HEK293 (cell line): ENCODE data around the gene SQOR.

Source experiments
- CTCF ChIA-PET: fragments of 350-600 bp; formaldehyde crosslinking; extraction: SDS; loops from one replicate; lab custom pipeline; 2021; ENCODE audit warnings: antibody characterized with exemption; lab: Yijun Ruan, JAX
- POLR2A ChIA-PET: fragments of 300-600 bp; formaldehyde crosslinking; extraction: SDS; loops from one replicate; lab custom pipeline; 2020; ENCODE audit warnings: antibody characterized with exemption, inconsistent platforms; lab: Yijun Ruan, JAX
- H3K27ac ChIP-seq: fragments of 200-500 bp; sonication (Bioruptor generic); 2 replicates; pipeline ENCODE4 v1.5.1; 2014; ENCODE audit warnings: low read depth, low read length, control low read depth, inconsistent platforms; ENCODE audit errors: extremely low read depth
- H3K36me3 ChIP-seq, 2 experiments: fragments of 200-500 bp in 1 of 2; sonication (Bioruptor generic) in 1 of 2; 1 replicate in 1 of 2; 2 replicates in 1 of 2; pipeline ENCODE4 v1.5.1; 2014 to 2017; ENCODE audit warnings: inconsistent platforms in 2 of 2, low read length in 2 of 2; ENCODE audit not compliant: control insufficient read depth in 2 of 2, insufficient read depth in 1 of 2
- H3K4me1 ChIP-seq: fragments of 200-500 bp; sonication (Bioruptor generic); 2 replicates; pipeline ENCODE4 v1.5.1; 2014; ENCODE audit warnings: mild to moderate bottlenecking, low read length, inconsistent platforms; ENCODE audit not compliant: control insufficient read depth, insufficient read depth
- H3K4me3 ChIP-seq: 2 replicates; pipeline ENCODE4 v1.5.1; 2011; ENCODE audit warnings: low read depth, mild to moderate bottlenecking, control low read depth, low read length, moderate library complexity
- H3K9me3 ChIP-seq: fragments of 200-500 bp; sonication (Bioruptor generic); 2 replicates; pipeline ENCODE4 v1.5.1; 2014; ENCODE audit warnings: low read depth, low read length, inconsistent platforms; ENCODE audit not compliant: control insufficient read depth, insufficient read depth
- EGR2 ChIP-seq: fragments of 450-650 bp; formaldehyde crosslinking; IDR thresholded peaks from 2 replicates; pipeline ENCODE4 v1.5.1; 2016; ENCODE audit warnings: low read depth, missing biosample characterization, missing genetic modification characterization
- GLI2 ChIP-seq: fragments of 450-650 bp; formaldehyde crosslinking; IDR thresholded peaks from 2 replicates; pipeline ENCODE4; 2017; ENCODE audit warnings: missing biosample characterization, missing genetic modification characterization, low read depth, borderline replicate concordance
- HOXC10 ChIP-seq: sonication (generic); formaldehyde crosslinking; IDR thresholded peaks from 2 replicates; pipeline ENCODE4 v1.8.1; 2023; ENCODE audit warnings: mild to moderate bottlenecking, missing genetic modification reagents
- KLF1 ChIP-seq: fragments of 450-650 bp; formaldehyde crosslinking; IDR thresholded peaks from 2 replicates; pipeline ENCODE4 v1.5.1; 2016; ENCODE audit warnings: missing biosample characterization, missing genetic modification characterization
- PRDM1 ChIP-seq: fragments of 450-650 bp; formaldehyde crosslinking; IDR thresholded peaks from 2 replicates; pipeline ENCODE4; 2016; ENCODE audit warnings: missing biosample characterization, missing genetic modification characterization
- SALL2 ChIP-seq: fragments of 450-650 bp; formaldehyde crosslinking; IDR thresholded peaks from 2 replicates; pipeline ENCODE4 v1.5.0; 2017; ENCODE audit warnings: missing biosample characterization, mild to moderate bottlenecking, missing genetic modification characterization, borderline replicate concordance
- ZBTB6 ChIP-seq: fragments of 450-650 bp; formaldehyde crosslinking; IDR thresholded peaks from 2 replicates; pipeline ENCODE4 v1.5.1; 2017; ENCODE audit warnings: missing biosample characterization, missing genetic modification characterization
- ZEB2 ChIP-seq: fragments of 450-650 bp; formaldehyde crosslinking; IDR thresholded peaks from 2 replicates; pipeline ENCODE4 v1.5.1; 2016; ENCODE audit warnings: missing biosample characterization, missing genetic modification characterization
- ZNF184 ChIP-seq: fragments of 450-650 bp; IDR thresholded peaks from 2 replicates; pipeline ENCODE4 v1.5.1; 2018; ENCODE audit warnings: missing biosample characterization, mild to moderate bottlenecking, missing genetic modification characterization
- ZNF211 ChIP-seq: fragments of 450-650 bp; formaldehyde crosslinking; IDR thresholded peaks from 2 replicates; pipeline ENCODE4 v1.5.1; 2016; ENCODE audit warnings: low read depth, missing biosample characterization, missing genetic modification characterization
- ZNF221 ChIP-seq: fragments of 450-650 bp; formaldehyde crosslinking; IDR thresholded peaks from 2 replicates; pipeline ENCODE4 v1.5.1; 2017; ENCODE audit warnings: missing biosample characterization, missing genetic modification characterization, borderline replicate concordance
- ZNF433 ChIP-seq: fragments of 450-650 bp; formaldehyde crosslinking; IDR thresholded peaks from 2 replicates; pipeline ENCODE4 v1.5.1; 2016; ENCODE audit warnings: missing biosample characterization, missing genetic modification characterization, low read depth
- ZNF48 ChIP-seq: fragments of 450-650 bp; formaldehyde crosslinking; IDR thresholded peaks from 2 replicates; pipeline ENCODE4 v1.5.1; 2016; ENCODE audit warnings: missing biosample characterization, missing genetic modification characterization
- ZNF596 ChIP-seq: fragments of 450-650 bp; IDR thresholded peaks from 2 replicates; pipeline ENCODE4 v1.5.0; 2018; ENCODE audit warnings: missing biosample characterization, mild to moderate bottlenecking, missing genetic modification characterization, moderate library complexity
- ZNF621 ChIP-seq: fragments of 450-650 bp; formaldehyde crosslinking; IDR thresholded peaks from 2 replicates; pipeline ENCODE4 v1.5.1; 2017; ENCODE audit warnings: missing biosample characterization, missing genetic modification characterization
- ZNF654 ChIP-seq: fragments of 450-650 bp; formaldehyde crosslinking; IDR thresholded peaks from 2 replicates; pipeline ENCODE4 v1.5.1; 2016; ENCODE audit warnings: low read depth, missing biosample characterization, missing genetic modification characterization
- ZNF76 ChIP-seq: fragments of 450-650 bp; formaldehyde crosslinking; IDR thresholded peaks from 2 replicates; pipeline ENCODE4; 2016; ENCODE audit warnings: low read depth, missing biosample characterization, missing genetic modification characterization, borderline replicate concordance

SQOR gene

GRCh38 chr15:45715528-45715927 is 80.7 kb downstream of the SQOR start:
- no peak overlapping the region for H3K4me3 ChIP-seq

GRCh38 chr15:45719490-45719889 is 84.7 kb downstream of the SQOR start:
- H3K27ac ChIP-seq, result no peak overlapping the region
- TF ChIP-seq GLI2 (tag by site-specific recombination) (no peak), KLF1 (tag by site-specific recombination) (no peak), ZNF596 (tag by site-specific recombination) (no peak), PRDM1 (tag by site-specific recombination) (no peak), ZNF221 (no peak), ZNF433 (tag by site-specific recombination) (no peak), ZNF184 (tag by site-specific recombination) (no peak), SALL2 (tag by site-specific recombination) (no peak), EGR2 (tag by site-specific recombination) (no peak), ZNF48 (tag by site-specific recombination) (no peak), ZBTB6 (tag by site-specific recombination) (no peak)
- CTCF ChIA-PET, result interaction anchor here (0.6 kb wide), 1 partner anchor 85 kb away, joined by 3 read pairs; no protein-coding TSS in a partner anchor
- H3K9me3 ChIP-seq, result no peaks in the 10 kb centered on the region
- no peak overlapping the region for H3K4me3 ChIP-seq
- POLR2A ChIA-PET, result no interaction called here
- no peaks in the 10 kb centered on the region for H3K36me3 ChIP-seq
- no peaks in the 10 kb centered on the region for H3K4me1 ChIP-seq

More at GRCh38 chr15:45715528-45715927, 80.7 kb downstream of the SQOR start:
- no peaks in the 10 kb centered on the region for H3K4me1 ChIP-seq
- TF ChIP-seq ZNF654 (tag by site-specific recombination) (peak; percentile 29; the same call in 1 of the 2 replicates), ZNF621 (tag by site-specific recombination) (no peak)
- TF ChIP-seq, all 188 proteins: peak for 1
- ChIA-PET POLR2A (no interaction called here), CTCF (interaction anchor here (0.5 to 2.5 kb wide), 11 partner anchors 9 to 467 kb away, joined by 3 to 26 read pairs (median 5); no protein-coding TSS in a partner anchor)
- Histone ChIP-seq H3K27ac (no peak overlapping the region), H3K36me3 (no peaks in the 10 kb centered on the region), H3K9me3 (no peaks in the 10 kb centered on the region)

- no peak for TF ChIP-seq ZNF211 (tag by site-specific recombination)
- TF ChIP-seq, all 188 proteins: peak for 0
- Histone ChIP-seq H3K36me3 (no peaks in the 10 kb centered on the region), H3K4me1 (no peaks in the 10 kb centered on the region), H3K27ac (no peak overlapping the region), H3K9me3 (no peaks in the 10 kb centered on the region), H3K4me3 (no peak overlapping the region)
- ChIA-PET POLR2A (no interaction called here), CTCF (interaction anchor here (0.6 to 1.2 kb wide), 7 partner anchors 13 to 882 kb away, joined by 3 to 7 read pairs (median 3); no protein-coding TSS in a partner anchor)
These were observed 85.4 kb downstream of the SQOR start for GRCh38 chr15:45720183-45720582.

GRCh38 chr15:45728641-45729040 is 93.8 kb downstream of the SQOR start:
- no peak for TF ChIP-seq ZNF76 (tag by site-specific recombination)
- TF ChIP-seq HOXC10, result no peak
- TF ChIP-seq ZEB2 (tag by site-specific recombination), result no peak
- ChIA-PET POLR2A (no interaction called here), CTCF (interaction anchor here (1.4 kb wide), 1 partner anchor 11 kb away, joined by 5 read pairs; no protein-coding TSS in a partner anchor)
- Histone ChIP-seq H3K9me3 (no peaks in the 10 kb centered on the region), H3K4me1 (no peaks in the 10 kb centered on the region), H3K36me3 (no peaks in the 10 kb centered on the region), H3K27ac (no peak overlapping the region), H3K4me3 (no peak overlapping the region)
